ENCODE results near the gene OTOA.

OTOA gene

GRCh38 chr16:21638573-21638975, 25.2 kb upstream of the OTOA start:
- Histone ChIP-seq H3K27me3 (replicated peaks in 2 of 5; ENCODE audit: control insufficient read depth in 4 of 5, insufficient read depth in 5 of 5, low read length in 4 of 5) (no peaks in the 10 kb centered on the region), H3K4me1 (ENCODE audit: control extremely low read depth in 1 of 4, control insufficient read depth in 4 of 4, insufficient read depth in 4 of 4, low read length in 3 of 4) (peaks cover 0 to 17% (median 2%) of the 10 kb centered on the region in 4 experiments), H3K36me3 (ENCODE audit: control insufficient read depth in 4 of 4, insufficient read depth in 4 of 4, low read length in 3 of 4) (peaks cover 0 to 13% (median 6%) of the 10 kb centered on the region in 4 experiments), H3K27ac (ENCODE audit: insufficient read depth in 1 of 2, low read depth in 1 of 2, low read length in 2 of 2, poor library complexity in 1 of 2, severe bottlenecking in 2 of 2) (no peak overlapping the region), H3K9me3 (ENCODE audit: control extremely low read depth in 1 of 5, control insufficient read depth in 4 of 5, insufficient read depth in 2 of 5, low read depth in 1 of 5, low read length in 4 of 5) (no peaks in the 10 kb centered on the region), H3K4me3 (ENCODE audit: control insufficient read depth in 1 of 7, extremely low read depth in 1 of 7, insufficient read depth in 4 of 7, low read depth in 2 of 7, low read length in 6 of 7) (no peak overlapping the region)
- 18% methylated on average over 1 of the region's 4 CpGs for WGBS (ENCODE audit: insufficient coverage)
- ChIA-PET CTCF (interaction anchor here (1.0 to 11.1 kb wide), 8 partner anchors 21 to 61 kb away, joined by 3 to 176 read pairs (median 5); no protein-coding TSS in a partner anchor), POLR2A (interaction anchor here (0.6 kb wide), 1 partner anchor 16 kb away, joined by 3 read pairs; no protein-coding TSS in a partner anchor)
- no peak for DNase-seq

GRCh38 chr16:21639493-21639892, 24.3 kb upstream of the OTOA start:
- Histone ChIP-seq H3K9me3 (ENCODE audit: control extremely low read depth in 1 of 5, control insufficient read depth in 4 of 5, insufficient read depth in 2 of 5, low read depth in 1 of 5, low read length in 4 of 5) (no peaks in the 10 kb centered on the region), H3K27ac (ENCODE audit: insufficient read depth in 1 of 2, low read depth in 1 of 2, low read length in 2 of 2, poor library complexity in 1 of 2, severe bottlenecking in 2 of 2) (no peak overlapping the region), H3K4me1 (ENCODE audit: control extremely low read depth in 1 of 4, control insufficient read depth in 4 of 4, insufficient read depth in 4 of 4, low read length in 3 of 4) (peaks cover 0 to 22% (median 3%) of the 10 kb centered on the region in 4 experiments), H3K36me3 (ENCODE audit: control insufficient read depth in 4 of 4, insufficient read depth in 4 of 4, low read length in 3 of 4) (peaks cover 0 to 9% (median 4%) of the 10 kb centered on the region in 4 experiments), H3K27me3 (replicated peaks in 2 of 5; ENCODE audit: control insufficient read depth in 4 of 5, insufficient read depth in 5 of 5, low read length in 4 of 5) (no peaks in the 10 kb centered on the region), H3K4me3 (ENCODE audit: control insufficient read depth in 1 of 7, extremely low read depth in 1 of 7, insufficient read depth in 4 of 7, low read depth in 2 of 7, low read length in 6 of 7) (no peak overlapping the region)
- POLR2A ChIA-PET: no interaction called here
- no peak for DNase-seq
- CTCF ChIA-PET: interaction anchor here (0.9 to 11.1 kb wide), 10 partner anchors 13 to 79 kb away, joined by 3 to 176 read pairs (median 6); partner anchors contain the start of gene IGSF6
- 100% methylated on average over 1 of the region's 2 CpGs for WGBS (ENCODE audit: insufficient coverage)

- ChIA-PET CTCF (interaction anchor here (0.9 to 11.1 kb wide), 7 partner anchors 10 to 75 kb away, joined by 3 to 176 read pairs (median 4); partner anchors contain the start of gene IGSF6), POLR2A (interaction anchor here (0.6 kb wide), 1 partner anchor 23 kb away, joined by 5 read pairs; no protein-coding TSS in a partner anchor)
- DNase-seq: no peak
- peaks cover 7 to 44% (median 18%) of the 10 kb centered on the region in 4 experiments for H3K4me1 ChIP-seq (ENCODE audit: control extremely low read depth in 1 of 4, control insufficient read depth in 4 of 4, insufficient read depth in 4 of 4, low read length in 3 of 4)
- H3K4me3 ChIP-seq (ENCODE audit: control insufficient read depth in 1 of 7, extremely low read depth in 1 of 7, insufficient read depth in 4 of 7, low read depth in 2 of 7, low read length in 6 of 7): no peak overlapping the region
- WGBS (ENCODE audit: insufficient coverage): 100% methylated on average over 2 of the region's 6 CpGs
- no peaks in the 10 kb centered on the region for H3K9me3 ChIP-seq (ENCODE audit: control extremely low read depth in 1 of 5, control insufficient read depth in 4 of 5, insufficient read depth in 2 of 5, low read depth in 1 of 5, low read length in 4 of 5)
- no peaks in the 10 kb centered on the region for H3K27me3 ChIP-seq (replicated peaks in 2 of 5; ENCODE audit: control insufficient read depth in 4 of 5, insufficient read depth in 5 of 5, low read length in 4 of 5)
- H3K27ac ChIP-seq (ENCODE audit: insufficient read depth in 1 of 2, low read depth in 1 of 2, low read length in 2 of 2, poor library complexity in 1 of 2, severe bottlenecking in 2 of 2): no peak overlapping the region
- H3K36me3 ChIP-seq (ENCODE audit: control insufficient read depth in 4 of 4, insufficient read depth in 4 of 4, low read length in 3 of 4): peaks cover 0 to 9% (median 1%) of the 10 kb centered on the region in 4 experiments
These were observed 21.9 kb upstream of the OTOA start for GRCh38 chr16:21641916-21642315.

- Histone ChIP-seq H3K27ac (ENCODE audit: insufficient read depth in 1 of 2, low read depth in 1 of 2, low read length in 2 of 2, poor library complexity in 1 of 2, severe bottlenecking in 2 of 2) (no peak overlapping the region), H3K9me3 (ENCODE audit: control extremely low read depth in 1 of 5, control insufficient read depth in 4 of 5, insufficient read depth in 2 of 5, low read depth in 1 of 5, low read length in 4 of 5) (no peaks in the 10 kb centered on the region), H3K36me3 (ENCODE audit: control insufficient read depth in 4 of 4, insufficient read depth in 4 of 4, low read length in 3 of 4) (peaks cover 0 to 14% (median 3%) of the 10 kb centered on the region in 4 experiments), H3K4me1 (ENCODE audit: control extremely low read depth in 1 of 4, control insufficient read depth in 4 of 4, insufficient read depth in 4 of 4, low read length in 3 of 4) (peaks cover 7 to 47% (median 18%) of the 10 kb centered on the region in 4 experiments), H3K27me3 (replicated peaks in 2 of 5; ENCODE audit: control insufficient read depth in 4 of 5, insufficient read depth in 5 of 5, low read length in 4 of 5) (no peaks in the 10 kb centered on the region), H3K4me3 (ENCODE audit: control insufficient read depth in 1 of 7, extremely low read depth in 1 of 7, insufficient read depth in 4 of 7, low read depth in 2 of 7, low read length in 6 of 7) (no peak overlapping the region)
- no CpG with 5 or more reads among the region's 7 CpGs for WGBS (ENCODE audit: insufficient coverage)
- POLR2A ChIA-PET: no interaction called here
- DNase-seq: no peak
- CTCF ChIA-PET: interaction anchor here (0.6 to 11.1 kb wide), 7 partner anchors 9 to 95 kb away, joined by 3 to 176 read pairs (median 4); partner anchors contain the start of gene IGSF6
These were observed 20.9 kb upstream of the OTOA start for GRCh38 chr16:21642861-21643260.

GRCh38 chr16:21643785-21644184, 20.0 kb upstream of the OTOA start:
- no peak for DNase-seq
- Histone ChIP-seq H3K9me3 (ENCODE audit: control extremely low read depth in 1 of 5, control insufficient read depth in 4 of 5, insufficient read depth in 2 of 5, low read depth in 1 of 5, low read length in 4 of 5) (no peaks in the 10 kb centered on the region), H3K4me3 (ENCODE audit: control insufficient read depth in 1 of 7, extremely low read depth in 1 of 7, insufficient read depth in 4 of 7, low read depth in 2 of 7, low read length in 6 of 7) (no peak overlapping the region), H3K27me3 (replicated peaks in 2 of 5; ENCODE audit: control insufficient read depth in 4 of 5, insufficient read depth in 5 of 5, low read length in 4 of 5) (no peaks in the 10 kb centered on the region), H3K36me3 (ENCODE audit: control insufficient read depth in 4 of 4, insufficient read depth in 4 of 4, low read length in 3 of 4) (peaks cover 0 to 16% (median 3%) of the 10 kb centered on the region in 4 experiments), H3K4me1 (ENCODE audit: control extremely low read depth in 1 of 4, control insufficient read depth in 4 of 4, insufficient read depth in 4 of 4, low read length in 3 of 4) (peaks cover 7 to 45% (median 19%) of the 10 kb centered on the region in 4 experiments), H3K27ac (ENCODE audit: insufficient read depth in 1 of 2, low read depth in 1 of 2, low read length in 2 of 2, poor library complexity in 1 of 2, severe bottlenecking in 2 of 2) (no peak overlapping the region)
- 95% methylated on average over 2 of the region's 3 CpGs for WGBS (ENCODE audit: insufficient coverage)
- ChIA-PET POLR2A (no interaction called here), CTCF (interaction anchor here (0.7 to 11.1 kb wide), 4 partner anchors 9 to 58 kb away, joined by 3 to 176 read pairs (median 10); partner anchors contain the start of gene IGSF6)

GRCh38 chr16:21644674-21645073, 19.1 kb upstream of the OTOA start:
- Histone ChIP-seq H3K27ac (ENCODE audit: insufficient read depth in 1 of 2, low read depth in 1 of 2, low read length in 2 of 2, poor library complexity in 1 of 2, severe bottlenecking in 2 of 2) (no peak overlapping the region), H3K36me3 (ENCODE audit: control insufficient read depth in 4 of 4, insufficient read depth in 4 of 4, low read length in 3 of 4) (peaks cover 0 to 12% (median 3%) of the 10 kb centered on the region in 4 experiments), H3K27me3 (replicated peaks in 2 of 5; ENCODE audit: control insufficient read depth in 4 of 5, insufficient read depth in 5 of 5, low read length in 4 of 5) (no peaks in the 10 kb centered on the region), H3K4me3 (ENCODE audit: control insufficient read depth in 1 of 7, extremely low read depth in 1 of 7, insufficient read depth in 4 of 7, low read depth in 2 of 7, low read length in 6 of 7) (no peak overlapping the region), H3K9me3 (ENCODE audit: control extremely low read depth in 1 of 5, control insufficient read depth in 4 of 5, insufficient read depth in 2 of 5, low read depth in 1 of 5, low read length in 4 of 5) (no peaks in the 10 kb centered on the region), H3K4me1 (ENCODE audit: control extremely low read depth in 1 of 4, control insufficient read depth in 4 of 4, insufficient read depth in 4 of 4, low read length in 3 of 4) (peaks cover 7 to 54% (median 19%) of the 10 kb centered on the region in 4 experiments)
- ChIA-PET CTCF (interaction anchor here (0.7 to 11.1 kb wide), 6 partner anchors 8 to 58 kb away, joined by 3 to 176 read pairs (median 10); partner anchors contain the start of gene IGSF6), POLR2A (no interaction called here)
- DNase-seq: no peak
- WGBS (ENCODE audit: insufficient coverage): 93% methylated on average over 2 of the region's 4 CpGs

GRCh38 chr16:21645261-21645721, 18.5 kb upstream of the OTOA start:
- CTCF ChIA-PET: interaction anchor here (1.2 to 11.1 kb wide), 4 partner anchors 11 to 59 kb away, joined by 3 to 176 read pairs (median 14); no protein-coding TSS in a partner anchor
- peak; percentile 36 to 80 (median 69) for DNase-seq
- Histone ChIP-seq H3K4me3 (ENCODE audit: control insufficient read depth in 1 of 7, extremely low read depth in 1 of 7, insufficient read depth in 4 of 7, low read depth in 2 of 7, low read length in 6 of 7) (peak overlapping the region in 4 of 7 experiments; percentile 26 to 59 (median 46)), H3K27ac (ENCODE audit: insufficient read depth in 1 of 2, low read depth in 1 of 2, low read length in 2 of 2, poor library complexity in 1 of 2, severe bottlenecking in 2 of 2) (peak overlapping the region in 1 of 2 experiments; percentile 21), H3K36me3 (ENCODE audit: control insufficient read depth in 4 of 4, insufficient read depth in 4 of 4, low read length in 3 of 4) (peaks cover 0 to 12% (median 3%) of the 10 kb centered on the region in 4 experiments), H3K4me1 (ENCODE audit: control extremely low read depth in 1 of 4, control insufficient read depth in 4 of 4, insufficient read depth in 4 of 4, low read length in 3 of 4) (peaks cover 7 to 60% (median 21%) of the 10 kb centered on the region in 4 experiments), H3K9me3 (ENCODE audit: control extremely low read depth in 1 of 5, control insufficient read depth in 4 of 5, insufficient read depth in 2 of 5, low read depth in 1 of 5, low read length in 4 of 5) (no peaks in the 10 kb centered on the region), H3K27me3 (replicated peaks in 2 of 5; ENCODE audit: control insufficient read depth in 4 of 5, insufficient read depth in 5 of 5, low read length in 4 of 5) (no peaks in the 10 kb centered on the region)
- POLR2A ChIA-PET: no interaction called here
- WGBS (ENCODE audit: insufficient coverage): 73% methylated on average over 5 of the region's 9 CpGs

Measured in common myeloid progenitor, CD34-positive (primary cell).